GM18508 (cell line): ENCODE results near the gene SERPINE2.
"Not testable (repeated sequence)": the region's sequence is repeated elsewhere in the genome, so short reads cannot be mapped to it uniquely, and the experiment has no call there.

Source experiments
- ATAC-seq: cut with Tn5 transposase; IDR thresholded peaks from one replicate; pipeline ENCODE4 v1.9.1; 2021; ENCODE audit warnings: moderate number of reproducible peaks; ENCODE audit not compliant: insufficient read depth, unreplicated experiment

The SERPINE2 gene

GRCh38 chr2:223945755-223946154 lies 93.3 kb downstream of the SERPINE2 start:
- no peak for ATAC-seq

GRCh38 chr2:223944703-223945531 lies 94.2 kb downstream of the SERPINE2 start, which contains the start of gene WDFY1:
WDFY1 (minus strand) TSS chr2:223945335; CDS start chr2:223945284, 51 bp downstream.
- ATAC-seq = peak; percentile 37

- ATAC-seq = no peak
Observed at GRCh38 chr2:223944166-223944702, 94.9 kb downstream of the SERPINE2 start.

GRCh38 chr2:223943561-223944008 lies 95.5 kb downstream of the SERPINE2 start:
- ATAC-seq = no peak

- ATAC-seq = no peak
Observed at GRCh38 chr2:223943135-223943534, 96.0 kb downstream of the SERPINE2 start.

- ATAC-seq = peak; percentile 53
Observed at GRCh38 chr2:223941579-223942277, 97.4 kb downstream of the SERPINE2 start.

GRCh38 chr2:223939438-223939837 lies 99.6 kb downstream of the SERPINE2 start:
- ATAC-seq = not testable (repeated sequence)

- no peak for ATAC-seq
Observed at GRCh38 chr2:223937535-223937934, 101.6 kb downstream of the SERPINE2 start.

GRCh38 chr2:223936862-223937326 lies 102.2 kb downstream of the SERPINE2 start:
- ATAC-seq = no peak

- no peak for ATAC-seq
Observed at GRCh38 chr2:223935459-223936125, 103.5 kb downstream of the SERPINE2 start.

GRCh38 chr2:223934870-223935269 lies 104.2 kb downstream of the SERPINE2 start:
- no peak for ATAC-seq

GRCh38 chr2:223932816-223933800 lies 106.0 kb downstream of the SERPINE2 start:
- ATAC-seq = no peak

- no peak for ATAC-seq
Observed at GRCh38 chr2:223930103-223930976, 108.7 kb downstream of the SERPINE2 start.

- ATAC-seq = no peak
Observed at GRCh38 chr2:223929571-223930102, 109.4 kb downstream of the SERPINE2 start.

- no peak for ATAC-seq
Observed at GRCh38 chr2:223928113-223929006, 110.7 kb downstream of the SERPINE2 start.

- ATAC-seq = no peak
Observed at GRCh38 chr2:223925106-223925505, 114.0 kb downstream of the SERPINE2 start.
